Activated T-helper 1 cell treated with anti-CD3 and anti-CD28 coated beads, Interleukin-2, amount 50 U/mL, for 16 hours (primary cell): ENCODE results near the gene ETS1.

Experiments
- DNase-seq, 2 donors: peaks; one replicate each; pipeline ENCODE4 v3.0.0-alpha.2; 2020; ENCODE audit warnings: low read depth in 1 of 2, low spot score in 1 of 2

Gene ETS1

GRCh38 chr11:128570632-128571031 is 16.7 kb downstream of the ETS1 start:
- DNase-seq = no peak

- no peak for DNase-seq
Observed at GRCh38 chr11:128569291-128569690, 18.1 kb downstream of the ETS1 start.

- DNase-seq = no peak
Observed at GRCh38 chr11:128568166-128568778, 19.1 kb downstream of the ETS1 start.

- no peak for DNase-seq
Observed at GRCh38 chr11:128567130-128567529, 20.2 kb downstream of the ETS1 start.

- DNase-seq = no peak
Observed at GRCh38 chr11:128565881-128566280, 21.5 kb downstream of the ETS1 start.

GRCh38 chr11:128564642-128565245 is 22.6 kb downstream of the ETS1 start:
- DNase-seq = no peak

- no peak for DNase-seq
Observed at GRCh38 chr11:128563942-128564641, 23.3 kb downstream of the ETS1 start.

- DNase-seq = no peak
Observed at GRCh38 chr11:128563308-128563707, 24.1 kb downstream of the ETS1 start.

GRCh38 chr11:128559496-128560103 is 27.8 kb downstream of the ETS1 start:
- DNase-seq = no peak

GRCh38 chr11:128555606-128556005 is 31.8 kb downstream of the ETS1 start:
- no peak for DNase-seq

GRCh38 chr11:128553662-128554362 is 33.5 kb downstream of the ETS1 start:
- DNase-seq = no peak

GRCh38 chr11:128552783-128553661 is 34.3 kb downstream of the ETS1 start:
- DNase-seq = no peak

GRCh38 chr11:128551611-128552335 is 35.6 kb downstream of the ETS1 start:
- DNase-seq = no peak

GRCh38 chr11:128551058-128551457 is 36.3 kb downstream of the ETS1 start:
- DNase-seq = no peak

GRCh38 chr11:128550261-128550821 is 37.0 kb downstream of the ETS1 start:
- no peak for DNase-seq

- no peak for DNase-seq
Observed at GRCh38 chr11:128549256-128549944, 38.0 kb downstream of the ETS1 start.

- DNase-seq = no peak
Observed at GRCh38 chr11:128548649-128549255, 38.6 kb downstream of the ETS1 start.

GRCh38 chr11:128547946-128548648 is 39.3 kb downstream of the ETS1 start:
- no peak for DNase-seq
